ENCODE measurements around the gene SLCO3A1. TPM values are rescaled to one million over a fixed set of nuclear protein-coding genes. Genes with fewer than 3 reads are reported as not detected.

SLCO3A1 gene
- total and polyA plus RNA-seq, 12 donors: 1.8 to 26.6 (median 17.2) TPM

GRCh38 chr15:91887921-91888373, 34.4 kb downstream of the SLCO3A1 start:
- no peaks in the 10 kb centered on the region for H3K27me3 ChIP-seq
- intact Hi-C loops (cut with DNase I): no loop called here
- no peak overlapping the region for H3K27ac ChIP-seq
- TF ChIP-seq CTCF (IDR thresholded peaks at IDR 0.05) (no peak), POLR2A (IDR thresholded peaks at IDR 0.05) (no peak)
- no peaks in the 10 kb centered on the region for H3K36me3 ChIP-seq (replicated peaks in 1 of 2)
- peaks cover 0 to 4% of the 10 kb centered on the region in 2 donors for H3K4me1 ChIP-seq (replicated peaks in 1 of 2)
- 69 to 83% (median 80%) methylated on average over 5 of the region's 5 CpGs for WGBS, 4 donors
- H3K9me3 ChIP-seq (replicated peaks in 1 of 3): no peaks in the 10 kb centered on the region
- no peak overlapping the region for H3K4me3 ChIP-seq
- no peak for DNase-seq

GRCh38 chr15:91889111-91889815, 35.8 kb downstream of the SLCO3A1 start:
- no peak for TF ChIP-seq POLR2A (IDR thresholded peaks at IDR 0.05)
- TF ChIP-seq CTCF (IDR thresholded peaks at IDR 0.05): no peak

GRCh38 chr15:91890614-91891013, 37.1 kb downstream of the SLCO3A1 start:
- DNase-seq: peak in 5 of 7 donors; percentile 45 to 61 (median 49)
- Histone ChIP-seq H3K9me3 (replicated peaks in 1 of 3) (no peaks in the 10 kb centered on the region), H3K4me1 (replicated peaks in 1 of 2) (peaks cover 5 to 9% of the 10 kb centered on the region in 2 donors), H3K27me3 (no peaks in the 10 kb centered on the region), H3K36me3 (replicated peaks in 1 of 2) (no peaks in the 10 kb centered on the region), H3K27ac (no peak overlapping the region), H3K4me3 (no peak overlapping the region)
- 70 to 85% (median 79%) methylated on average over 2 of the region's 2 CpGs for whole genome bisulfite sequencing, 4 donors
- TF ChIP-seq POLR2A (IDR thresholded peaks at IDR 0.05): no peak
- no peak for TF ChIP-seq CTCF (IDR thresholded peaks at IDR 0.05)
- intact Hi-C loops (cut with DNase I): no loop called here

More at GRCh38 chr15:91889111-91889815, 35.8 kb downstream of the SLCO3A1 start:
- Histone ChIP-seq H3K36me3 (replicated peaks in 1 of 2) (no peaks in the 10 kb centered on the region), H3K27me3 (no peaks in the 10 kb centered on the region), H3K4me3 (no peak overlapping the region), H3K9me3 (replicated peaks in 1 of 3) (no peaks in the 10 kb centered on the region), H3K4me1 (replicated peaks in 1 of 2) (peaks cover 0 to 4% of the 10 kb centered on the region in 2 donors), H3K27ac (no peak overlapping the region)
- 88 to 95% (median 93%) methylated on average over 2 of the region's 2 CpGs for WGBS, 4 donors
- intact Hi-C loops (cut with DNase I): no loop called here
- DNase-seq: no peak

GRCh38 chr15:91891101-91891500, 37.6 kb downstream of the SLCO3A1 start:
- Histone ChIP-seq H3K36me3 (replicated peaks in 1 of 2) (no peaks in the 10 kb centered on the region), H3K27ac (no peak overlapping the region), H3K4me1 (replicated peaks in 1 of 2) (peaks cover 8 to 14% of the 10 kb centered on the region in 2 donors), H3K4me3 (no peak overlapping the region), H3K27me3 (no peaks in the 10 kb centered on the region), H3K9me3 (replicated peaks in 1 of 3) (no peaks in the 10 kb centered on the region)
- no peak for DNase-seq
- no peak for TF ChIP-seq POLR2A (IDR thresholded peaks at IDR 0.05)
- no peak for TF ChIP-seq CTCF (IDR thresholded peaks at IDR 0.05)
- 87 to 100% (median 89%) methylated on average over 1 of the region's 1 CpG for WGBS, 4 donors
- intact Hi-C loops (cut with DNase I): no loop called here

Data from adrenal gland (tissue), 12 donors.